SW 1271 (cell line): Measurements from ENCODE around the gene LRIG2.
"Not testable (repeated sequence)": the region's sequence is repeated elsewhere in the genome, so short reads cannot be mapped to it uniquely, and the experiment has no call there.

Experiments
- DNase-seq, 2 experiments: peaks; one replicate each; lab custom pipeline; 2025; lab: John Stamatoyannopoulos, UW

Gene LRIG2

DNA sequence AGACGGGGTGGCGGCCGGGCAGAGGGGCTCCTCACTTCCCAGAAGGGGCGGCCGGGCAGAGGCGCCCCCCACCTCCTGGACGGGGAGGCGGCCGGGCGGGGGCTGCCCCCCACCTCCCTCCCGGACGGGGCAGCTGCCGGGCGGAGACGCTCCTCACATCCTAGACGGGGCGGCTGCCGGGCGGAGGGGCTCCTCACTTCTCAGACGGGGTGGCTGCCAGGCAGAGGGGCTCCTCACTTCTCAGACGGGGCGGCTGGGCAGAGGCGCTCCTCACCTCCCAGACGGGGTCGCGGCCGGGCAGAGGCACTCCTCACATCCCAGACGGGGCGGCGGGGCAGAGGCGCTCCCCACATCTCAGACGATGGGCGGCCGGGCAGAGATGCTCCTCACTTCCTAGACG lies 9.5 kb upstream of the LRIG2 start:
- DNase-seq, result not testable (repeated sequence)

- DNase-seq, result no peak
Observed at GRCh38 chr1:113072141-113072756, 749 bp upstream of the LRIG2 start.

DNA sequence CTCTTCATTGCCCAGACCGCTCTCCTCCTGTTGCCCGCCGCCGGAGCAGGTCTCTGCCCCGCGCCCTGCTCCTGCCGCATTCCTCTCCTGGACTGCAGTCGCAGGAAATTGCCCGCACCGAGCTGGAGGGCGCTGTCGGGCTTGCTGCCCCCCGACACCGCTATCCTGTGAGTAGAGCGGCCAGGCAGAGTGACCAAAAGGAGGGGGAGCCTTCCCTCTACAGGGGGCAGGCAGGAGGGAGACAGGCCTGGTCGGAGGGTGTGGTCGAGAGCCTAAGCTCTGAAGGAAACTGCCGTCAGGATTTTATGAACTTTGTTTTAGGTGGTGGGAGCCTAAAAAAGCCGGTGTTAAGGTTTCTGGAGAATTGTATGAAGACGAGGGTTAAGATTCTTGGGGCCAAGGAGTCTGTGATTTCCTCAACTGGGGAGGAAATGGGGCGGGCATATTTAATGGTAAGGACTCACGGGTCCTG lies 517 bp downstream of the LRIG2 start:
- DNase-seq, result peak in 1 of 2 experiments; percentile 47

- DNase-seq, result no peak
Observed at GRCh38 chr1:113074237-113074636, 1.2 kb downstream of the LRIG2 start.

- not testable (repeated sequence) for DNase-seq
Observed at GRCh38 chr1:113077978-113078377, 5.0 kb downstream of the LRIG2 start.

GRCh38 chr1:113086541-113086940 lies 13.5 kb downstream of the LRIG2 start:
- no peak for DNase-seq

DNA sequence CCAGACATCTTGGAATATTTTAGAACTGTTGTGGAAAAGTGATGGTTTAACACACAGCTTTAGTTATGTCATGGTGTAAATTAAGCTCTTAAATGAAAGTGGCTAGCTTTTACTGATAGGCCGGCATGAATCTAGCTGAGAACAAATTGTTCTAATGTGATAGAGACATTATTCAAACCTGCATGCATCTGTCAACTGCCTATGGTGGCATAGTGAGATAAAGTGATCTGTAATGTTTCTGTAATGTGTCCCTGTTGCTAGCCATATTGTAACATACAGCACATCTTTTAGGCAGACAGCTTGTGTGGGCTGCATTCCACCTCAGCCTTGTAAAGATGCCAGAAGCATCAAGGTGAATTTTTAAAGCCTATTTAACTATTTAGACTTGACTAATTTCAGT lies 16.0 kb downstream of the LRIG2 start:
- no peak for DNase-seq

DNA sequence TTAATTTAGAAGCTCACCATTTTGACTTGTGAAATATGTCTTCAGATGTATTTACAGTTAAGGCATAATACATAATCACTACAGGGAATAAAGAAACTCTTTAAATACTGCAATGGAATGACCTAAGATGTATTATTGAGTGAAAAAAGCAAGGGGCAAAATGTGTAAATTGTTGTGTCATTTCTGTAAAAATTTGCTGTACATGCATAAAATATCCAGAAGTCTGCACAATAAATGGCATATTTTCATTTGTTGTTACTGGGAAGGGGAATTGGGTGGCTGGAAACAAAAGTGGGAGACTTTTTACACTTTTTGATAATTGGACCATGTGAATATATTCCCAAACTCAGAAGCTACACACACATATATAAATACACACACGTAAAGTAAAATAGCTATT lies 17.1 kb downstream of the LRIG2 start:
- no peak for DNase-seq

- no peak for DNase-seq
Observed at GRCh38 chr1:113091988-113092594, 19.1 kb downstream of the LRIG2 start.

- no peak for DNase-seq
Observed at GRCh38 chr1:113094506-113094905, 21.5 kb downstream of the LRIG2 start.

GRCh38 chr1:113095790-113096455 lies 22.9 kb downstream of the LRIG2 start:
- no peak for DNase-seq

DNA sequence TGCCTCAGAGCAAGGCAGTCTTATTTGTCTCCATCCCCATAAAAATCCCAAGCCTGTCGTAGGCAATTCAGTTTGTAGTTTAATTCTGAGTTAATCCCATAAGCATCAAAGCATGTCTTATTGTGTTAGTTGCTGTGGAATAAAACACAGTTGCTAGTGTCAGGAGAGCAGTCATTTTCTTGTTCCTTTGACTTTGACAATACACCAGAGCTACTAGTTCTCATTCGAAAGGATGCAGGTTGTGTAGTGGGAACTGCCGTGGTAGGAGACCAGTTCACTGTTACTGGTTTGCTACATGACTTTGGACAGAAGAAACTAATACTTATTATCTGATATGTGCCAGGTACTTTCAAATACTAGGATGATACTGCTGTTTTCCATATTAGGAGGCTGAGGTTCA lies 23.5 kb downstream of the LRIG2 start:
- DNase-seq, result no peak

GRCh38 chr1:113101588-113101987 lies 28.6 kb downstream of the LRIG2 start:
- no peak for DNase-seq

- DNase-seq, result no peak
Observed at GRCh38 chr1:113103048-113103447, 30.1 kb downstream of the LRIG2 start.

GRCh38 chr1:113103977-113104376 lies 31.0 kb downstream of the LRIG2 start:
- no peak for DNase-seq

DNA sequence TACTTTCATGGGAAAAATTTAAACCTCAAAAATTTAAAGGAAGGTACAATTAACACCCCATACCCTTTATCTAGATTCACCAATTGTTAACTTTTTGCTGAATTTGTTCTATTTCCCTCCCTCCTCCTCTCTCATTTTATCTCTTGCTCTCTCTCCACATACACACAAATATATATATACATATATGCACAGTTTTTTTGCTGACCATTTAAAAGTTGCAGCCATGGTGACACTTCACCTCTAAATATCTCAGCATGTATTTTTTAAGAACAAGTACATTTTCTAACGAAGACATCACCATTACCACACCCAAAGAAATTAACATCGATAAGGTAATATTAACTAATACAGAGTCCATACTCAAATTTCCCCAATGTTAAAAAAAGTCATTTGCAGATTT lies 33.9 kb downstream of the LRIG2 start:
- DNase-seq, result no peak

GRCh38 chr1:113109908-113110554 lies 37.0 kb downstream of the LRIG2 start:
- no peak for DNase-seq

- no peak for DNase-seq
Observed at GRCh38 chr1:113118266-113118665, 45.3 kb downstream of the LRIG2 start.

GRCh38 chr1:113123737-113124136 lies 50.7 kb downstream of the LRIG2 start:
- DNase-seq, result no peak

DNA sequence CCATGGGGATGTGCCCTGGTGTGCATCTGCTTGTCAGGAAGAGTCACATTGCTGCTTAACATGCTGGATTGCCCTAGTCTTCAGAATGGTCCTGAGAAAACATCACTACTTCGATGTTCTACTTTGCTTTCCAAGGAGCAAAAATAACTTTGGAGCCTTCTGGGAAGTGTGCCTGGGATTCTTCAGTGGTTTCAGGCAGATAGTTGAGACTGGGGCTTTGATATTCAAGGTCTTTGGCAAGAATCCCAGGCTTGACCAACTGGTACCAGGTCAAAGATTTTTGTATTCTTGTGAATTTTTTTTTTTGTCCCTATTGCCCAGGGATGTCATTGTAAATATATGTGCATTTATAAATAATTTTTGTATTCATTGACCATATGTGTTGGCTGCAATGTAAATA lies 51.4 kb downstream of the LRIG2 start:
- no peak for DNase-seq

- DNase-seq, result no peak
Observed at GRCh38 chr1:113125517-113125916, 52.5 kb downstream of the LRIG2 start.

- no peak for DNase-seq
Observed at GRCh38 chr1:113126207-113126606, 53.2 kb downstream of the LRIG2 start.

DNA sequence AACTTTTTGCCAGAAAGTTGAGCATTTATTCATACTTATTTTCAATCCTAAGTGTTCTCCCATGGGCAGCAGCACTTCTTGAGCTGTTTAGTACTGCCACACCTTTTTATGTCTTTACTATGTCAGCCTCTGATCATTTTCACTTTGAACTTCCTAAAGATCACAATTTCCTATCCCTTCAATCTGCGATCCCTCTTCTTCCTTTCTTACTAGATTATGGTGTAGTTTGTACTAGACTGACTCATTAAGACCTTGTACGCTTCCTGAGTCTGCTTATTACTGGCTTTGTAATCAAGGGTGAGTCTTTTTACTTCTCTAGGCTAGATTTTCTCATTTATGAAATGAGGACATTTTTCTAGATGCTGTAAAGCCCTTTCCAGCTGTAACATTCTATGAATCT lies 55.1 kb downstream of the LRIG2 start:
- no peak for DNase-seq
